Ishikawa (cell line): Measurements from ENCODE around the gene VAV3.
A peak's percentile ranks its signal among the peaks of the same experiment; 100 is the strongest.

ENCODE experiments used
- CEBPB ChIP-seq: IDR thresholded peaks from 2 replicates; pipeline ENCODE4 v1.6.1; 2012
- CREB1 ChIP-seq: IDR thresholded peaks from 2 replicates; pipeline ENCODE4 v1.6.1; 2012; ENCODE audit warnings: low read depth
- EGR1 ChIP-seq: IDR thresholded peaks from 2 replicates; pipeline ENCODE4 v1.6.1; 2012
- EP300 ChIP-seq: IDR thresholded peaks from 2 replicates; pipeline ENCODE4 v1.6.1; 2012; ENCODE audit warnings: borderline replicate concordance
- FOXM1 ChIP-seq: IDR thresholded peaks from 2 replicates; pipeline ENCODE4 v1.6.1; 2012; ENCODE audit warnings: low read depth, borderline replicate concordance
- MAX ChIP-seq: IDR thresholded peaks from 2 replicates; pipeline ENCODE4 v1.6.1; 2012
- NFIC ChIP-seq: IDR thresholded peaks from 2 replicates; pipeline ENCODE4 v1.6.1; 2012
- RAD21 ChIP-seq: IDR thresholded peaks from 2 replicates; pipeline ENCODE4 v1.6.1; 2012; ENCODE audit warnings: low read depth
- REST ChIP-seq: IDR thresholded peaks from 2 replicates; pipeline ENCODE4 v1.6.1; 2012; ENCODE audit warnings: low read depth, mild to moderate bottlenecking
- TAF1 ChIP-seq: IDR thresholded peaks from 2 replicates; pipeline ENCODE4 v1.6.1; 2012; ENCODE audit warnings: low read depth, mild to moderate bottlenecking
- TCF12 ChIP-seq: IDR thresholded peaks from 2 replicates; pipeline ENCODE4 v1.6.1; 2012; ENCODE audit warnings: low read depth
- TEAD4 ChIP-seq: IDR thresholded peaks from 2 replicates; pipeline ENCODE4 v1.6.1; 2012
- YY1 ChIP-seq: IDR thresholded peaks from 2 replicates; pipeline ENCODE4 v1.6.1; 2012; ENCODE audit warnings: low read depth
- ZBTB7A ChIP-seq: IDR thresholded peaks from 2 replicates; pipeline ENCODE4 v1.6.1; 2012; ENCODE audit warnings: low read depth
- TF ChIP-seq, protein P1 (sequence below): IDR thresholded peaks from 2 replicates; pipeline ENCODE4 v1.6.1; 2012

Gene VAV3

GRCh38 chr1:108000184-108000583 lies 35.2 kb upstream of the VAV3 start:
- TF ChIP-seq, protein P1, sequence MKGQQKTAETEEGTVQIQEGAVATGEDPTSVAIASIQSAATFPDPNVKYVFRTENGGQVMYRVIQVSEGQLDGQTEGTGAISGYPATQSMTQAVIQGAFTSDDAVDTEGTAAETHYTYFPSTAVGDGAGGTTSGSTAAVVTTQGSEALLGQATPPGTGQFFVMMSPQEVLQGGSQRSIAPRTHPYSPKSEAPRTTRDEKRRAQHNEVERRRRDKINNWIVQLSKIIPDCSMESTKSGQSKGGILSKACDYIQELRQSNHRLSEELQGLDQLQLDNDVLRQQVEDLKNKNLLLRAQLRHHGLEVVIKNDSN = no peak
- TF ChIP-seq RAD21 (no peak), ZBTB7A (no peak), YY1 (no peak), EGR1 (no peak), TAF1 (no peak), TEAD4 (no peak), REST (no peak), CREB1 (no peak)

- TF ChIP-seq EP300 (no peak), ZBTB7A (no peak), NFIC (no peak), TAF1 (no peak), TEAD4 (no peak), RAD21 (no peak), CEBPB (no peak), EGR1 (no peak), CREB1 (no peak), FOXM1 (no peak), MAX (no peak), YY1 (no peak), TCF12 (no peak), REST (no peak)
- TF ChIP-seq, protein P1 = no peak
These were observed 32.9 kb upstream of the VAV3 start for GRCh38 chr1:107997866-107998265.

DNA sequence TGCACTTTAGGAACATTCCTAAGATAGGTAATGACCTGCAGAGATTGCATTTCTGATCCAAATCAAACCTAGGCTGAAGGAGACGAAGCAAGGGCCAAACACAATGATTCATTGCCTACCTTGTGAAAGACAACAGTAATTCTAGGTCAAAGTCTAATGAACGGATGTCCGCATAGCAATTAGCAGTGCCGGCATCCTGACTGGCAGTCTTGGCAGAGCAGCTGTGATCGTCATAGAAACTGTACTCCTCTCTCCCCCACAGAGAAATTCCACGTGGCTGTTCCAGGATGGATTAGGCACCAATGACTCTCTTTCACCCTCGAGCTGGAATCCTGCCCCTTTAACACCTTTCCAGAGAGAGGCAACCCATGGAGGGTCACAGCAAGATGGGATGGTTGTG lies 28.9 kb upstream of the VAV3 start:
- TF ChIP-seq TAF1 = no peak
- no peak for TF ChIP-seq ZBTB7A
- TF ChIP-seq TEAD4 = no peak
- TF ChIP-seq TCF12 = no peak
- TF ChIP-seq YY1 = no peak
- TF ChIP-seq CEBPB = no peak
- no peak for TF ChIP-seq MAX
- no peak for TF ChIP-seq FOXM1
- TF ChIP-seq CREB1 = no peak
- TF ChIP-seq RAD21 = no peak
- TF ChIP-seq EGR1 = no peak
- TF ChIP-seq REST = no peak
- TF ChIP-seq NFIC = no peak
- TF ChIP-seq EP300 = no peak
- TF ChIP-seq, protein P1 = no peak

DNA sequence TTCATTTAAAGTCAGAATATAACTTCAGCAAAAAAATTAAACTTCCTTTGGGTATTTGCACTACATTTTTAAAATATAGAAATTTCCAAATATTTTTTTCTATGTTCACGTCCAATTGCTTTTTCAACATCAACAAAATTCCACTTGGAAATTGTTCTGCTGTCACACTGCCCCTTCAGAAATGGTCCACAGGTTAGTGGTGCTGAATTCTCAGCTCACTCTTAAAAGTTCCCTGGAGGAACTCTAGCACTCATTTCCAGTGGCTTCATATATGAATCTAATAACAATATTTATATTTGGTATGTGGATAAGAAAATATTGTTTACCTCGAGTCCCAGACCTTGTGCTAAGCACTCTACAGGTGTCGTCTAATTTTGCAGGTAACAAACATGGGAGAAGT lies 27.4 kb upstream of the VAV3 start:
- TF ChIP-seq RAD21 = no peak
- peak; percentile 76 for TF ChIP-seq REST
